SH-SY5Y (cell line): ENCODE results near the gene RGS7.
A peak's percentile ranks its signal among the peaks of the same experiment; 100 is the strongest.

Source experiments
- GATA2 ChIP-seq: IDR thresholded peaks from 2 replicates; pipeline ENCODE4 v1.6.1; 2011; ENCODE audit warnings: mild to moderate bottlenecking, low read depth, low read length
- GATA3 ChIP-seq: IDR thresholded peaks from 2 replicates; pipeline ENCODE4 v1.6.1; 2011; ENCODE audit warnings: low read depth, mild to moderate bottlenecking, low read length, moderate library complexity

The RGS7 gene

GRCh38 chr1:241213139-241213538, 143.9 kb downstream of the RGS7 start:
- TF ChIP-seq GATA2 = no peak
- TF ChIP-seq GATA3 = no peak

- TF ChIP-seq GATA2 (no peak), GATA3 (no peak)
These were observed 144.4 kb downstream of the RGS7 start for GRCh38 chr1:241212628-241213027.

GRCh38 chr1:241208910-241209379, 148.1 kb downstream of the RGS7 start:
- TF ChIP-seq GATA3 = peak; percentile 92
- TF ChIP-seq GATA2 = peak; percentile 96

- no peak for TF ChIP-seq GATA2
- TF ChIP-seq GATA3 = no peak
These were observed 153.2 kb downstream of the RGS7 start for GRCh38 chr1:241203817-241204216.

- TF ChIP-seq GATA3 = no peak
- TF ChIP-seq GATA2 = no peak
These were observed 154.6 kb downstream of the RGS7 start for GRCh38 chr1:241202401-241202800.

GRCh38 chr1:241186716-241187115, 170.3 kb downstream of the RGS7 start:
- TF ChIP-seq GATA3 = no peak
- no peak for TF ChIP-seq GATA2

- TF ChIP-seq GATA3 = no peak
These were observed 175.0 kb downstream of the RGS7 start for GRCh38 chr1:241181971-241182370.

GRCh38 chr1:241181471-241181870, 175.5 kb downstream of the RGS7 start:
- no peak for TF ChIP-seq GATA3
- TF ChIP-seq GATA2 = no peak

- TF ChIP-seq GATA3 (no peak), GATA2 (no peak)
These were observed 176.4 kb downstream of the RGS7 start for GRCh38 chr1:241180569-241180968.

- TF ChIP-seq GATA3 (no peak), GATA2 (no peak)
These were observed 179.3 kb downstream of the RGS7 start for GRCh38 chr1:241177660-241178059.

GRCh38 chr1:241172486-241172885, 184.5 kb downstream of the RGS7 start:
- TF ChIP-seq GATA2 (no peak), GATA3 (no peak)

- no peak for TF ChIP-seq GATA2
- TF ChIP-seq GATA3 = no peak
These were observed 185.0 kb downstream of the RGS7 start for GRCh38 chr1:241171991-241172390.

- TF ChIP-seq GATA2 (no peak), GATA3 (no peak)
These were observed 189.8 kb downstream of the RGS7 start for GRCh38 chr1:241167121-241167630.

- TF ChIP-seq GATA3 (no peak), GATA2 (no peak)
These were observed 190.4 kb downstream of the RGS7 start for GRCh38 chr1:241166625-241167024.

- peak; percentile 27; the same call in 1 of the 2 replicates for TF ChIP-seq GATA2
- no peak for TF ChIP-seq GATA3
These were observed 193.6 kb downstream of the RGS7 start for GRCh38 chr1:241163363-241163762.

- TF ChIP-seq GATA2 (no peak), GATA3 (no peak)
These were observed 195.8 kb downstream of the RGS7 start for GRCh38 chr1:241161188-241161689.

GRCh38 chr1:241157435-241157834, 199.6 kb downstream of the RGS7 start:
- TF ChIP-seq GATA3 = no peak
- TF ChIP-seq GATA2 = no peak
